Measurements from ENCODE around the gene PLEKHG4. TPM values are rescaled to one million over a fixed set of nuclear protein-coding genes. Genes with fewer than 3 reads are reported as not detected.

PLEKHG4 gene
- total RNA-seq, 1 donor from 2014 or later: 7.8 TPM

- Mint-ChIP-seq H3K9me3 (no peaks in the 10 kb centered on the region), H3K27me3 (peaks cover 5% of the 10 kb centered on the region), H3K27ac (no peak overlapping the region), H3K4me3 (no peak overlapping the region), H3K36me3 (ENCODE audit: low read depth) (no peaks in the 10 kb centered on the region), H3K4me1 (no peaks in the 10 kb centered on the region)
- POLR2A ChIA-PET: no interaction called here
- ATAC-seq (ENCODE audit: low read depth): no peak
- CTCF ChIA-PET: no interaction called here
- TF ChIP-seq, protein P1, sequence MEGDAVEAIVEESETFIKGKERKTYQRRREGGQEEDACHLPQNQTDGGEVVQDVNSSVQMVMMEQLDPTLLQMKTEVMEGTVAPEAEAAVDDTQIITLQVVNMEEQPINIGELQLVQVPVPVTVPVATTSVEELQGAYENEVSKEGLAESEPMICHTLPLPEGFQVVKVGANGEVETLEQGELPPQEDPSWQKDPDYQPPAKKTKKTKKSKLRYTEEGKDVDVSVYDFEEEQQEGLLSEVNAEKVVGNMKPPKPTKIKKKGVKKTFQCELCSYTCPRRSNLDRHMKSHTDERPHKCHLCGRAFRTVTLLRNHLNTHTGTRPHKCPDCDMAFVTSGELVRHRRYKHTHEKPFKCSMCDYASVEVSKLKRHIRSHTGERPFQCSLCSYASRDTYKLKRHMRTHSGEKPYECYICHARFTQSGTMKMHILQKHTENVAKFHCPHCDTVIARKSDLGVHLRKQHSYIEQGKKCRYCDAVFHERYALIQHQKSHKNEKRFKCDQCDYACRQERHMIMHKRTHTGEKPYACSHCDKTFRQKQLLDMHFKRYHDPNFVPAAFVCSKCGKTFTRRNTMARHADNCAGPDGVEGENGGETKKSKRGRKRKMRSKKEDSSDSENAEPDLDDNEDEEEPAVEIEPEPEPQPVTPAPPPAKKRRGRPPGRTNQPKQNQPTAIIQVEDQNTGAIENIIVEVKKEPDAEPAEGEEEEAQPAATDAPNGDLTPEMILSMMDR (IDR thresholded peaks at IDR 0.05): no peak
- no peak for DNase-seq
- intact Hi-C loops (cut with micrococcal nuclease): no loop called here
Measured at GRCh38 chr16:67302970-67303369, 23.6 kb downstream of the PLEKHG4 start.

- no peak overlapping the region for H3K27ac Mint-ChIP-seq
- H3K9me3 Mint-ChIP-seq: no peaks in the 10 kb centered on the region
- H3K4me3 Mint-ChIP-seq: no peak overlapping the region
- DNase-seq (no peak), ATAC-seq (ENCODE audit: low read depth) (no peak)
- peaks cover 3% of the 10 kb centered on the region for H3K27me3 Mint-ChIP-seq
- TF ChIP-seq, protein P1 (IDR thresholded peaks at IDR 0.05): no peak
- ChIA-PET CTCF (no interaction called here), POLR2A (no interaction called here)
- peaks cover 5% of the 10 kb centered on the region for H3K4me1 Mint-ChIP-seq
- intact Hi-C loops (cut with micrococcal nuclease): no loop called here
- no peaks in the 10 kb centered on the region for H3K36me3 Mint-ChIP-seq (ENCODE audit: low read depth)
Measured at GRCh38 chr16:67304020-67304419, 24.7 kb downstream of the PLEKHG4 start.

DNA sequence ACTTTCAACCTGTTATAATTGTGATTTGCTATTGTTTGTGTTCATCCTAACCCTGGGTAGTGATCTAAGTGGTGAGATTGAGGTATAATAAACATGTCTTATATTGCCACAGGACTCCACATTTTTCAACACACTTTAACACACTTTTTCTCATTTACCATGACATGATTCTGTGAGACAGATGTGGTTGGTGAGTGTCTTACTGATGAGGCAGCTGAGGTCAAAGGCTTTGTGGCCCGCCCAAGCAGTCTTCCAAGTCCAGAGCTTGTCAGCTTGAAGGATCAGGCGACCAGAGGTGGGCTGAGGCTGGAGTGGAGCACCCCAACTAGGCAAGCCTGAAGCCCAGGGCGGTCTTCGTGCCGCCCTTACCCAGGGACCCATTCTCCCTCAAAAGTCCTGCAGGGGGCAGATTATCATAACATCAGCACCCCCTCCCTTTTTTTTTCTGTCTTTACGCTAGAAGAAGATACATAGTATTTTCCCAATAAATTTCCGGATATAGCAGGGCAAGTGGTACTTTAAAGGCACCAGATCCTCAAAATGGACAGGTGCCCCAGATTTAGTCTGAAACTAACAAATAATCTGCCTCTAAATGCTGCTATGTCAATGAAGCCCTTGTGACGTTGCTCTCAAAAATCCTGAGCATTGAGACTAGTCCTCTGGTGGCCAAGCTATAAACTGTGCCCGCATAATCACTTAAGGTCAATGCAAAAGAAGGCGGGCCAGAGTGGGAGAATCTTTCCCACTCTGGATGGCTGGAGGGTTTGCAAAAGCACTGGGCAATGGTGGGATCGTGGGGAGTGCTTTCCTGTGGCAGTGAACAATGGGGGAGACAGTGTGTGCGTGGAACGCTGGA is 26.1 kb downstream of the PLEKHG4 start:
- DNase-seq (no peak), ATAC-seq (ENCODE audit: low read depth) (no peak)
- CTCF ChIA-PET: no interaction called here
- Mint-ChIP-seq H3K9me3 (no peaks in the 10 kb centered on the region), H3K27me3 (peaks cover 3% of the 10 kb centered on the region), H3K36me3 (ENCODE audit: low read depth) (no peaks in the 10 kb centered on the region), H3K27ac (no peak overlapping the region), H3K4me3 (no peak overlapping the region), H3K4me1 (peaks cover 5% of the 10 kb centered on the region)
- intact Hi-C loops (cut with micrococcal nuclease): no loop called here
- TF ChIP-seq, protein P1 (IDR thresholded peaks at IDR 0.05): no peak
- POLR2A ChIA-PET: no interaction called here

DNA sequence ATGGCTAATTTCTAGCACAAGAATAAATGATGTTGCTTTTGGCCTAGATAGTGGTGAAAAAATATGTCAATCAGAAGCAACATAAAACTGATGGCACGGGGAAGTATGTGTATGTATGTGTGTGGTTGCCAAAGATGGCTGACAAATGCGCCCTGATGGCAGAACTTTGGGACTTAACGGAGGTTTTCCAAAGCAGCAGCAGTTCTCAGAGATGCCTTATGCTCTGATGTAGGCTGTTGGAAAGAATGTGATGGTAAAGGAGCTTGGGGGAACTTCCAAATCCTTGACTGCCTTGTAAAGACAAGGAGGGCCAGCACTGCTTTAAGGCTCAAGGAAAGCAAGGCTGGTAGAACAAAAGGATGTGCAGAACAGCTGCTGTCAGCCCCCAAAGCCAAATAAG is 31.2 kb downstream of the PLEKHG4 start:
- no peak overlapping the region for H3K27ac Mint-ChIP-seq
- POLR2A ChIA-PET: no interaction called here
- H3K4me1 Mint-ChIP-seq: peaks cover 5% of the 10 kb centered on the region
- ATAC-seq (ENCODE audit: low read depth) (no peak), DNase-seq (no peak)
- intact Hi-C loops (cut with micrococcal nuclease): no loop called here
- peaks cover 3% of the 10 kb centered on the region for H3K27me3 Mint-ChIP-seq
- H3K36me3 Mint-ChIP-seq (ENCODE audit: low read depth): no peaks in the 10 kb centered on the region
- H3K4me3 Mint-ChIP-seq: no peak overlapping the region
- CTCF ChIA-PET: no interaction called here
- TF ChIP-seq, protein P1 (IDR thresholded peaks at IDR 0.05): no peak
- H3K9me3 Mint-ChIP-seq: no peaks in the 10 kb centered on the region

DNA sequence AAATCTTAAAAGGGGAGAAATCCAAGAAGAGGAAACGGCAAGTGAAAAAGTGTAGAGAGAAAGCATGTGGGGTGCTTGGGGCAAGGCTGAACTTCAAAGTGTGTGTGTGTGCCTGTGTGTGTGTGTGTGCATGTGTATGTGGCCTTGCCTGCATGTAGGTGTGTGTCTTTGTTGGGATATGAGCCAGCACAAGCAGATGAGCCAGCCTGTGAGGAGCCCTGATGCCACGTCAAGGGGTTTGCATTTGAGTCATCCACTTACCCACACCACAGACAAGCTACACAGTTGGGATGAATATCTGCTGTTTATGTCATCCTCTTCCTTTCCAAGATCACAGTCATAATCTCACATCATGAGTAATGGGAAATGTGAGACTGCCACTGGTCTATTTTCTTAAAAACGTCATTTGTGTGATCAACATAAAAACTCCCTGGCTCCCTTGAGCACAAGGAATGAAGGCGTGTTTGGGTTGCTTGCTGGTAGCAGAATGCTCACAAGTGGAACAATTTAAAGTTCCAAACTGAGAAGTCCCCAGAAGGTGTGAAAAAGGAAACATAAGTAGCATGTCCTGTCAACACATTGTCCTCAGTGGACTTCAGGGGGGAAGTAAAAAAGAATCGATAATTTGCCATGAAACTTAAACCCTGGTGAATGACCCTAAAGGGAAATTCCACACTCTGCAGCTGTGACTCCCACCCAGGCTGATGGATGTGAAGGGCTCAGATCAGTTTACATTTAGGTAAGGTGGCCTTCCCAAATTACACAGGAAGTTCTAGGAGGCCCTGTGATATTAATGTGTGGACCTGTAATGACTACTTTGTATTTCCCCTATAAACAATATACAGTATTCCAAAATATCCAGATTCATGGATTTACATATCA is 32.5 kb downstream of the PLEKHG4 start:
- no peak for DNase-seq
- H3K4me3 Mint-ChIP-seq: no peak overlapping the region
- ChIA-PET POLR2A (no interaction called here), CTCF (no interaction called here)
- peaks cover 5% of the 10 kb centered on the region for H3K4me1 Mint-ChIP-seq
- no peaks in the 10 kb centered on the region for H3K9me3 Mint-ChIP-seq
- H3K36me3 Mint-ChIP-seq (ENCODE audit: low read depth): no peaks in the 10 kb centered on the region
- no peak overlapping the region for H3K27ac Mint-ChIP-seq
- intact Hi-C loops (cut with micrococcal nuclease): no loop called here
- H3K27me3 Mint-ChIP-seq: peaks cover 3% of the 10 kb centered on the region
- ATAC-seq (ENCODE audit: low read depth): no peak
- TF ChIP-seq, protein P1 (IDR thresholded peaks at IDR 0.05): no peak

All from activated B cell treated with CpG ODN at 0.5 μM for 24 hours (primary cell).